GM21619 (cell line): Measurements from ENCODE around the gene RASGRF2.

Experiments used
- ATAC-seq: cut with Tn5 transposase; IDR thresholded peaks from one replicate; pipeline ENCODE4 v1.9.1; 2021; ENCODE audit not compliant: unreplicated experiment

Gene RASGRF2

DNA sequence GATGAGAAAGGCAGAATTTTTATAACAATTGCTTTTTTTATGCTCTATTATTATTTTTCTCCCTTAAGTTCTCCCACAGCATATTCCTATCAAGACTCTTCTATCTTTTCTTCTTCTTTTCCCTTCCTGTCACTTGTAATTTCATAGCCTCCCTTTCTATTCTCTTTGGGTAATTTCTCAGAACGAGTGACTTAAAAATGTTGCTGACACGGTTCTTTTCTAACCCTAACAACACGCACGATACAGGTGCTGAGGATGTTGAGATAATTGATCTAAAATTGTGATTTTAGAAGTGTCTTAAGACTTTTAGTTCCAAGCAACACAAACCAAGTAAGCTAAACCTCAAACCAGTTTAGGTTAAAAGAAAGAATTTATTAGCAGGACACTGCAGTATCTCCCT, 105.9 kb downstream of the RASGRF2 start:
- no peak for ATAC-seq

DNA sequence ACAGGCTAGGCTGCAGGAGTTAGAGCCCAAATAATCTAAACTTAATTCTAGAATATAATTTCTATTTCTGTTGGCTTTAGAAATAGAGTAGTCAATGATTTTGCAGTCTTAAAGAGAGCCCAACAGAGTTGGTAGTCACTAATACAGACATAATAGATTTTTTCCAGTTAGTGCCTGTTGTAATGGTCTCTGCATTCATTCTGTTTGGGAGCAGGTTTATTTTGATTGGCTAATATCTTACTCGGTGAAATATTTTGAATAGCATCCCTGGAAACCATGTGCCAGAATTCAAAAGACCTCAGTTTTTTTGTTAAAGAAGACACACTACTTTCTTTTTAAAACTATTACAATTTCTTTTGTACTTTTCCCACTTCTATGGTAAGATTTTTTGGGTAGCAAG, 107.2 kb downstream of the RASGRF2 start:
- no peak for ATAC-seq

GRCh38 chr5:81068063-81068462, 107.9 kb downstream of the RASGRF2 start:
- no peak for ATAC-seq

GRCh38 chr5:81068635-81069034, 108.5 kb downstream of the RASGRF2 start:
- no peak for ATAC-seq

DNA sequence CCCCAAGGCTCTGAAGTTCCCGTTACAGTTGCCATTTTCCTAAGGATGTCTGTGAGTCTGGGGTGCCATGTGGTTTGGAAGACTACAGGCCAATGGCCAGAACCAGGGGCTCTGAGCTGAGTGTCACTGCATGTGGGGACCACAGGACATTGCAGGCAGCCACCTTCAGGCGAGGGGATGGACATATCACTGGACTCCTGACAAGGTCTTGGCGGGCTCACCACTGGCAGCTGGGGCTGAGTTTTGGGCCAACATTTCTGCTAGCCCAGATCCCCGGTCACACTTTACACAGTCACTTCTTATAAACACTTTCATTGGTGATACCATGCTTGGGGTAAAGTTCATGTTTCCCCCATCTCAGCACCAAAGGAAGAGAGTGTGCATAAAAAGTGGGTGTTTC, 109.8 kb downstream of the RASGRF2 start:
- no peak for ATAC-seq

DNA sequence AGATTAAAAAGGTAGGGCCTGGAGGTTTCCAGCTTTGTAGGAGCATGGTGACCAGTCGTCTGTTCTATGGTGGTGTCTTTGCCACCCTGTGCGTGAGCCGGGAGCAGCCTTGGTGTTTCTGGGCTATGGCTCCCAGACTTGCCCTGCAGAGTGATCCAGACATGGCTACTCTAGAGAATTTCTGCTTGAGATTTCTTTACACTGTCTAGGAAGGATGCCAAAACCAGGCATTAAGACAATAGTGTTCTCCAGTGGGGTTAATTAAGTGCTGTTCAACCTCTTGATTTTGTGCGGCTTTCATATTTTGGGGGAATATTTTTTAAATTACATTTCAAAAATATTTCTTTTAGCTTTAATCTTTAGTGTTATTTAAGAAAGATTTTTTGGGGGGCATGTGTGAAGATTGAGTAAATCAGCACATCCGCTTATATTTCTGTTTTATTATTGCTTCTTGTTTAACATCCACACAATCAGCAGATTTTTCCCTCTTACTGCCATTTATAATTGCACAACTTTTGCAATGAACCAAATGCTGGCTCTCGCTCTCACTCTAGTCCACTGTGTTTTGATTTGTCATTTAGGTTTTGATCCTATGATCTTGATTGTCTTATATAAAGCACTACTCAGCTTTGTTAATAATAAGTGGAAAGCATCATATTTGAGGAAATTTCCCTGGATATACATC, 110.5 kb downstream of the RASGRF2 start:
- no peak for ATAC-seq

DNA sequence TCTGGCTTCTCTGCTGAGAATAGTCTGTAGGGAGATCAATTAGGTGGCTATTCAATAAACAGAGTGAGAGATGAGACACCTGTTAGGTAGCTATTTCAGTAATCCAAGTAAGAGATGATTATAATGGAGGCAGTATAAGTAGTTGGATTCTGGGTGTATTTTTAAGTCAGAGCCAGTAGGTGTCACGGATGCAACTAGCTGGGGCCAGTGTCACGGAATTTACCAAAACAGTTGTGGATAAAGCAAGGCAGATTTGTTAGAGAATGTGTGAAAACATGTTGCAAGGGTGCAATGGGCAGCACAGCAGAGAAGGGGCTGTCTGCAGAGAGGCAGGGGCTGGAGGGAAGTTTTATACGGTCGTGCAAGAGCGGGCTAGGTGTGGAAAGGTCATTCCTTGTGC, 114.9 kb downstream of the RASGRF2 start:
- no peak for ATAC-seq

GRCh38 chr5:81077105-81077504, 116.9 kb downstream of the RASGRF2 start:
- ATAC-seq, result no peak

- ATAC-seq, result no peak
Observed at GRCh38 chr5:81078930-81079329, 118.8 kb downstream of the RASGRF2 start.

DNA sequence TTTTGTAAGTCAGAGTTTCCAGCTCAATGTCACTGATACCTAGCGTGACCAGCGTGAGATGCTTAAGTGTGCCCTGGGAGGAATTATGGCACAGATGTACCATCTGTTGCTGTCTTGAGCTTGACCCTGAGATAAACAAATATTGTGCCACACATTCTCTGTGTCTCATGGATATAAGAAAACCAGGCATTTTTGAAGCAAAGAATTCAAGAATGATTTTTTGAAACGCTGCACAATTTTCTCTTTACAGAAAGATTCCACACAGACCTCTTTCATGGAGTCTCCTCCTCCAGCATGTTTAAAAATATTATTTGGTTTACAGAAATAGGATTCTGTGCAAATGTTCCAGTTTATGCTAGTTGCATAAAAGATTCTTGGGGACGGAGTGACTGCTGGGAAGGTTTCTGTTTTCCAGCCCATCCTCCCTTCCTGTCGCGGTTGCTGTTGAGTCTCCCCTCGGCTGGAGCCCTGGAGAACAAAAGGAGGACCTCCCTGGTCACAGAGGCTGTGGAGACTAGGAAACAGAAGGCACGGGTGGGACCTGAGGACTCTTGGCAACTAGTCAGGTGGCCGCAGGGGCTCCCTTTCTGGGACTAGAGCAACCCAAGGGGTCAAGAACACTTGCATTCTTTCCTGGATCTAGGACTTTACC, 120.8 kb downstream of the RASGRF2 start:
- no peak for ATAC-seq

GRCh38 chr5:81081461-81081835, 121.3 kb downstream of the RASGRF2 start:
- no peak for ATAC-seq

DNA sequence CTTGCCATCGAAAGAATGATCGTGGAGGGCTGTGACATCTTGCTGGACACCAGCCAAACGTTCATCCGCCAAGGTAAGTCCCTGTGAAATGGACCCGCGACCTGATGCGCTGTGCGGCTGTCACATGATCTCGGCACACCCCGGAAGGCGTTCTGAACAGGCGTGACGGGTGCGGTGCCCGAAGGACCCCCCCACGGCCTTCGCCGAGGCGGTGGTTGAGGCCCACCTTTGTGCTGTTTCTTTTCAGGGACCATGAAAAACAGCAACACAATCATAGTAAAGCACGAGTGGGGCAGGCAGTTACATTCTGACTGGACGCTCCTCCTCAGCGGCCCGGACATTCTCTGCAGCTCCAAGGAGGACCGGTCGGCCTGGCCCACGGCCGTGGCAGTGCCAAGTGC, 126.7 kb downstream of the RASGRF2 start:
- no peak for ATAC-seq

GRCh38 chr5:81091199-81091598, 131.0 kb downstream of the RASGRF2 start:
- no peak for ATAC-seq

DNA sequence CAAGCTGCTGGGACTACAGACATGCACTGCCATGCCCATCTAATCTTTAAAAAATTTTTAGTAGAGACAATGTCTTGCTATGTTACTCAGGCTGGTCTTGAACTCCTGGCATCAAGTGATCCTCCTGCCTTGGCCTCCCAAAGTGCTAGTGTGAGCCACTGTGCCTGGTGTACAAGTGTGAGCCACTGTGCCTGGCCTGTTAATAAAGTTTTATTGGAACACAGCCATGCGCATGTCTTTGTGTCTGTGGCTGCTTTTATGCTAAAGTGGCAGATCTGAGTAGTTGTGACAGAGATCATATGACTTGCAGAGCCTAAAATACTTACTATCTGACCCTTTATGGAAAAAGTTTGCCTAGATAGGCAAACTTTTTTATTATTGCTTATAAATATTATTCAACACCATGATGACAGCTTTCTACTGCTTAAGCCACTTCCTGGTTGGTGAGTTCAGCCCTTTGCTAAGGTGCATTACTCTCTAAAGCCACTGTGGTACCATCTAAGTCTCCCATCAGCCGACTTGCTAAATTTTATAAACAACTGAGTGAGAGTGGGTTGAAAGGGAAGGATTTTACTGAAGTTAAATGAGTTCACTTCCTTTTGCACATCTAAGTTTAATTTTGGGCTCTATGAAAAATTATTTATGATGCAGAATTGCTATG, 133.5 kb downstream of the RASGRF2 start:
- no peak for ATAC-seq

DNA sequence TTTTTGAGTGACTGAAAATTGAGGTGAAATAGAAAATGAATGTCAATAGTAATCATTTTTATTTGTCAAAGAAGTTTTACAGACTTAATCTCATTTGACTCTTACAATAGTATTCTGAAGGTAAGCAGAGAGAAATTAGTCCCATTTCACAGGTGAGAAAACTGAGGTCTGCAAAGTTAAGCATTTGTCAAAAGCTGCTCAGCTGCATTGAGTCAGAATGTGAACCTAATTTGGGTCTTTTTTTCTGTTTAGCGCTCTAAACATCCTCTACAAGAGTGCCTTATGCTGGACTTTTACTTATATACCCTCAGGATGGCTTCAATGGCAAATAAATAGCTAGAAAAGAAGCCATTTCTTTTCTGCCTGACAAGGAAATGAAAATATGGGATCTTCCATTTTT, 135.7 kb downstream of the RASGRF2 start:
- no peak for ATAC-seq

DNA sequence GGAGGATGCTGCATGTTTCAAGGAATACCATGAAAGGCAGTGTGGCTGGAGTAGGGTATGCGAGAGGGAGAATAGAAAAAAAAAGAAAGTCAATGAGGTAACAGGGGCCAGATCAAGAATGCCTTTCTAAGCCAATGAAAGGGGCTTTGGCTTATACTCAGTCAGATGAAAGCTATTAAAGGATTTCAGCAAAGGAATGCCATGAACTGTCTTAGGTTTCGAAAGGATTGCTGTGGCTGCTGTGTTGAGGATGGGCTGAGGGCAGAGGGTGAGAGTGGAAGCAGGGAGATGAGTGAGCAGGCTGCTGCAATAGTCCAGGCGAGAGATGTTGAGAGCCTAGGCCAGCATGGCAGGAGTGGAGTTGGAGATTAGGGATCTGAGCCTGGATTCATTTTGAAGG, 137.6 kb downstream of the RASGRF2 start:
- no peak for ATAC-seq

- ATAC-seq, result no peak
Observed at GRCh38 chr5:81105261-81105877, 145.2 kb downstream of the RASGRF2 start.

GRCh38 chr5:81115261-81115660, 155.1 kb downstream of the RASGRF2 start:
- ATAC-seq, result no peak

DNA sequence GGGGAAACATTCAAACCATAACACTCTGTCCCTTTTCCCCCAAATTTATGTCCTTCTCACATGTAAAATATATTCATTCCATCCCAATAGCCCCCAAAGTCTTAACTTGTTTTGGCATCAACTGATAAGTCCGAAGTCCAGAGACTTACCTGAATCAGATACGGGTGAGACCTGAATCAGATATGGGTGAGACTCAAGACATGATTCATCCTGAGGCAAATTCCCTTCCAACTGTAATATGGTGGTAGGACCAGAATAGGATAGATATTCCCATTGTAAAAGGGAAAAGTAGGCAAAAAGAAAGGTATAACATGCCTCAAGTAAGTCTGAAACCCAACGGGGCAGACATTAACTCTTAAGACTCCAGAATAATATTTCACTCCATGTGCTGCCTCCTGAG, 157.4 kb downstream of the RASGRF2 start:
- no peak for ATAC-seq

DNA sequence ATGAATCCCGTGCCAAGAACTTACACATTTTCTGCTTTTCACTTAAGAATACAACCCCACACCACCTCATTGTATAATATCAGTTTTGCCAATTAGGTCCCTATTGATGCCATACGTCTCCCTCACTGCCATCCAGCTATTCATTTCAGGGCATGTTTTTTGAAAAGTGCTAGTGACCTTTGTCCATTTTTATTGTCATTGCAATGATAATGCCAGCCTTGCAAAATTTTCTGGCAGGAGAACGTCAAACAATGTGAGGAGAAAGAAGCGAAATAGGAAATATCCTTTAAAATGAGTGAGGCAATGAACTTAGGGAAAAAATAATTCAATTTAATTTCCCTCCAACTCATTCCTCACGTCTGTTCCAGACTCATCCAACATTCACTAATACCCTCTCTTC, 161.1 kb downstream of the RASGRF2 start:
- ATAC-seq, result no peak

- no peak for ATAC-seq
Observed at GRCh38 chr5:81121836-81122630, 161.9 kb downstream of the RASGRF2 start.
